Nephron (organoid): Measurements from ENCODE around the gene TTBK1.

Source experiments
- H3K27ac Mint-ChIP-seq, 3 experiments: 2 replicates each; pipeline ENCODE4 v1.8.0; 2020; ENCODE audit warnings: mixed read lengths in 3 of 3, mild to moderate bottlenecking in 2 of 3, moderate library complexity in 1 of 3
- H3K27me3 Mint-ChIP-seq: 2 replicates; pipeline ENCODE4 v1.8.0; 2021; ENCODE audit warnings: low read depth, mild to moderate bottlenecking, moderate library complexity, mixed read lengths
- H3K36me3 Mint-ChIP-seq: 2 replicates; pipeline ENCODE4 v1.8.0; 2020; ENCODE audit warnings: low read depth, mixed read lengths
- H3K4me1 Mint-ChIP-seq: 2 replicates; pipeline ENCODE4 v1.8.0; 2020; ENCODE audit warnings: mixed read lengths
- H3K4me3 Mint-ChIP-seq, 3 experiments: 2 replicates each; pipeline ENCODE4 v1.8.0; 2020; ENCODE audit warnings: mild to moderate bottlenecking in 3 of 3, mixed read lengths in 3 of 3, moderate library complexity in 2 of 3
- H3K9me3 Mint-ChIP-seq: 2 replicates; pipeline ENCODE4 v1.8.0; 2020; ENCODE audit warnings: mixed read lengths
- CTCF ChIP-seq, 3 experiments: fragments of 200-600 bp; sonication (generic); IDR thresholded peaks; one replicate each; pipeline ENCODE4 v1.5.0; 2021; ENCODE audit warnings: antibody characterized with exemption in 3 of 3; ENCODE audit not compliant: unreplicated experiment in 3 of 3

TTBK1 gene

GRCh38 chr6:43325876-43326275 is 82.6 kb downstream of the TTBK1 start:
- Mint-ChIP-seq H3K9me3 (no peaks in the 10 kb centered on the region), H3K27ac (no peak overlapping the region), H3K36me3 (peaks cover 28% of the 10 kb centered on the region), H3K4me3 (no peak overlapping the region), H3K4me1 (no peaks in the 10 kb centered on the region), H3K27me3 (no peaks in the 10 kb centered on the region)
- no peak for TF ChIP-seq CTCF (IDR thresholded peaks at IDR 0.05; ENCODE audit: unreplicated experiment in 3 of 3)

- H3K9me3 Mint-ChIP-seq, result no peaks in the 10 kb centered on the region
- H3K27me3 Mint-ChIP-seq, result no peaks in the 10 kb centered on the region
- H3K4me1 Mint-ChIP-seq, result no peaks in the 10 kb centered on the region
- TF ChIP-seq CTCF (IDR thresholded peaks at IDR 0.05; ENCODE audit: unreplicated experiment in 3 of 3), result no peak
- H3K27ac Mint-ChIP-seq, result no peak overlapping the region
- H3K36me3 Mint-ChIP-seq, result peaks cover 20% of the 10 kb centered on the region
- no peak overlapping the region for H3K4me3 Mint-ChIP-seq
Observed at GRCh38 chr6:43328528-43328927, 85.2 kb downstream of the TTBK1 start.

GRCh38 chr6:43331470-43331869 is 88.2 kb downstream of the TTBK1 start:
- H3K4me1 Mint-ChIP-seq, result peaks cover 15% of the 10 kb centered on the region
- H3K9me3 Mint-ChIP-seq, result no peaks in the 10 kb centered on the region
- H3K4me3 Mint-ChIP-seq, result no peak overlapping the region
- no peaks in the 10 kb centered on the region for H3K27me3 Mint-ChIP-seq
- no peak overlapping the region for H3K27ac Mint-ChIP-seq
- peaks cover 15% of the 10 kb centered on the region for H3K36me3 Mint-ChIP-seq
- no peak for TF ChIP-seq CTCF (IDR thresholded peaks at IDR 0.05; ENCODE audit: unreplicated experiment in 3 of 3)

- peaks cover 19% of the 10 kb centered on the region for H3K36me3 Mint-ChIP-seq
- no peak overlapping the region for H3K27ac Mint-ChIP-seq
- H3K4me1 Mint-ChIP-seq, result peaks cover 15% of the 10 kb centered on the region
- H3K27me3 Mint-ChIP-seq, result no peaks in the 10 kb centered on the region
- no peak for TF ChIP-seq CTCF (IDR thresholded peaks at IDR 0.05; ENCODE audit: unreplicated experiment in 3 of 3)
- no peaks in the 10 kb centered on the region for H3K9me3 Mint-ChIP-seq
- H3K4me3 Mint-ChIP-seq, result no peak overlapping the region
Observed at GRCh38 chr6:43331891-43332290, 88.6 kb downstream of the TTBK1 start.

- peaks cover 15% of the 10 kb centered on the region for H3K4me1 Mint-ChIP-seq
- peaks cover 37% of the 10 kb centered on the region for H3K36me3 Mint-ChIP-seq
- peak; percentile 51 to 66 (median 63) for TF ChIP-seq CTCF (IDR thresholded peaks at IDR 0.05; ENCODE audit: unreplicated experiment in 3 of 3)
- H3K27ac Mint-ChIP-seq, result peak overlapping the region in 2 of 3 experiments; percentile 22 to 64
- no peaks in the 10 kb centered on the region for H3K9me3 Mint-ChIP-seq
- no peak overlapping the region for H3K4me3 Mint-ChIP-seq
- no peaks in the 10 kb centered on the region for H3K27me3 Mint-ChIP-seq
Observed at GRCh38 chr6:43334466-43335095, 91.3 kb downstream of the TTBK1 start.

- Mint-ChIP-seq H3K4me3 (no peak overlapping the region), H3K27me3 (no peaks in the 10 kb centered on the region), H3K36me3 (peaks cover 46% of the 10 kb centered on the region), H3K4me1 (peaks cover 15% of the 10 kb centered on the region), H3K9me3 (no peaks in the 10 kb centered on the region), H3K27ac (no peak overlapping the region)
- no peak for TF ChIP-seq CTCF (IDR thresholded peaks at IDR 0.05; ENCODE audit: unreplicated experiment in 3 of 3)
Observed at GRCh38 chr6:43335469-43335868, 92.2 kb downstream of the TTBK1 start.
